ENCODE measurements around the gene SLC26A11. TPM values are rescaled to one million over a fixed set of nuclear protein-coding genes. Genes with fewer than 3 reads are reported as not detected.
"Not testable (repeated sequence)": the region's sequence is repeated elsewhere in the genome, so short reads cannot be mapped to it uniquely, and the experiment has no call there.

SLC26A11 gene
- total and polyA plus RNA-seq, 5 donors from 2014 or later = 7.7 to 75.9 (median 8.3) TPM

DNA sequence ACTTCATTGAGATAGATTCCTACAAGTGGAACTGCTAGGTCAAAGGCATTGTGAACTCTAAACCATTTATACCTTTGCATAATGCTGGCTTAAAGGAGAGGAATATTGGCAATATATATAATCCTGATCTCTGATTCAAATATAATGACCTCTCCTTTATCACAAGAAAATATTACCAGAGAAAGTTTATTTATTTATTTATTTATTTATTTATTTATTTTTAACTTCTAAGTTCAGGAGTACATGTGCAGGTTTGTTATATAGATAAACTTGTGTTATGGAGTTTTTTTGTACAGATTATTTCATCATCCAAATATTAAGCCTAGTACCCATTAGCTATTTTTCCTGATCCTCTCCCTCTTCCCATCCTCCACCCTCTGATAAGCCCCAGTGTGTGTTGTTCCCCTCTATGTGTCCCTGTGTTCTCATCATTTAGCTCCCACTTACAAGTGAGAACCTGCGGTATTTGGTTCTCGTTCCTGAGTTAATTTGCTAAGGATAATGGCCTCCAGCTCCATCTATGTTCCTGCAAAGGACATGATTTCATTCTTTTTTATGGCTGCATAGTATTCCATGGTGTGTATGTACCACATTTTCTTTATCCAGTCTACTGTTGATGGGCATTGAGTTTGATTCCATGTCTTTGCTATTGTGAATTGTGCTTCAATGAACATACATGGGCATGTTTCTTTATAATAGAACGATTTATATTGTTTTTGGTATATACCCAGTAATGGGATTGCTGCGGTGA, 79.3 kb downstream of the SLC26A11 start:
- Mint-ChIP-seq H3K27ac (peak overlapping the region in 1 of 3 donors; percentile 76), H3K36me3 (peaks cover 71% of the 10 kb centered on the region)

GRCh38 chr17:80300756-80301155, 80.5 kb downstream of the SLC26A11 start:
- Mint-ChIP-seq H3K9me3 (peaks cover 0 to 13% (median 3%) of the 10 kb centered on the region in 7 donors), H3K4me1 (peaks cover 0 to 16% (median 6%) of the 10 kb centered on the region in 4 donors), H3K36me3 (peaks cover 74% of the 10 kb centered on the region)
- H3K27me3 ChIP-seq (ENCODE audit: control insufficient read depth, insufficient read depth, low read length); DNase-seq; ATAC-seq (ENCODE audit: low read depth in 2 of 2); H3K4me3 Mint-ChIP-seq; H3K27ac Mint-ChIP-seq; H3K4me3 ChIP-seq (ENCODE audit: low read depth, low read length); H3K27me3 Mint-ChIP-seq; H3K4me1 ChIP-seq (ENCODE audit: control insufficient read depth, insufficient read depth, low read length, poor library complexity, severe bottlenecking); H3K27ac ChIP-seq (ENCODE audit: insufficient read depth, low read length, poor library complexity, severe bottlenecking): not testable (repeated sequence)
- Histone ChIP-seq H3K9me3 (ENCODE audit: control insufficient read depth in 2 of 2, low read length in 2 of 2) (peaks cover 10% of the 10 kb centered on the region in 2 experiments), H3K36me3 (ENCODE audit: control insufficient read depth, insufficient read depth, low read length) (peaks cover 86% of the 10 kb centered on the region)

More for the DNA sequence above, 79.3 kb downstream of the SLC26A11 start:
- not testable (repeated sequence) for ATAC-seq (ENCODE audit: low read depth in 2 of 2); DNase-seq; H3K27me3 ChIP-seq (ENCODE audit: control insufficient read depth, insufficient read depth, low read length); H3K27me3 Mint-ChIP-seq; H3K27ac ChIP-seq (ENCODE audit: insufficient read depth, low read length, poor library complexity, severe bottlenecking); H3K4me1 ChIP-seq (ENCODE audit: control insufficient read depth, insufficient read depth, low read length, poor library complexity, severe bottlenecking); H3K4me3 ChIP-seq (ENCODE audit: low read depth, low read length)
- peak overlapping the region in 1 of 4 donors; percentile 28 for H3K4me3 Mint-ChIP-seq
- H3K4me1 Mint-ChIP-seq = peaks cover 0 to 16% (median 6%) of the 10 kb centered on the region in 4 donors
- peaks cover 0 to 11% (median 2%) of the 10 kb centered on the region in 7 donors for H3K9me3 Mint-ChIP-seq
- peaks cover 91% of the 10 kb centered on the region for H3K36me3 ChIP-seq (ENCODE audit: control insufficient read depth, insufficient read depth, low read length)
- H3K9me3 ChIP-seq (ENCODE audit: control insufficient read depth in 2 of 2, low read length in 2 of 2) = peaks cover 10% of the 10 kb centered on the region in 2 experiments

Other genes with a start within 250 kb of the SLC26A11 start
- gene TBC1D16, start 184.6 kb upstream of the SLC26A11 start, total RNA-seq = 0.72 TPM
- under 1 TPM; 0.06 to 0.27 (median 0.12) TPM for gene TBC1D16, start 184.6 kb upstream of the SLC26A11 start, polyA plus RNA-seq
- 0.32 TPM for gene CCDC40, start 183.8 kb upstream of the SLC26A11 start, total RNA-seq
- not detected for gene CCDC40, start 183.8 kb upstream of the SLC26A11 start, polyA plus RNA-seq
- gene GAA, start 118.8 kb upstream of the SLC26A11 start, total RNA-seq = 22.0 TPM
- gene GAA, start 118.8 kb upstream of the SLC26A11 start, polyA plus RNA-seq = 10 to 100 TPM in 2 of 4 donors, 1 to 10 TPM in 2; 9.8 to 13.6 (median 10.8) TPM
- gene EIF4A3, start 73.3 kb upstream of the SLC26A11 start, total RNA-seq = 117 TPM
- 100 to 1,000 TPM in 2 of 4 donors, 10 to 100 TPM in 2; 91.7 to 122 (median 104) TPM for gene EIF4A3, start 73.3 kb upstream of the SLC26A11 start, polyA plus RNA-seq
- gene CARD14, start 50.4 kb upstream of the SLC26A11 start, total RNA-seq = not detected
- under 1 TPM in 2 of 4 donors, not detected in 2; 0.12 to 0.48 TPM for gene CARD14, start 50.4 kb upstream of the SLC26A11 start, polyA plus RNA-seq
- gene SGSH, start 94 bp upstream of the SLC26A11 start, total RNA-seq = 138 TPM
- 10 to 100 TPM; 43.8 to 48.4 (median 46.7) TPM for gene SGSH, start 94 bp upstream of the SLC26A11 start, polyA plus RNA-seq
- gene RNF213, start 40.4 kb downstream of the SLC26A11 start, total RNA-seq = 666 TPM
- 10 to 100 TPM; 27.6 to 33.7 (median 31.2) TPM for gene RNF213, start 40.4 kb downstream of the SLC26A11 start, polyA plus RNA-seq
- gene ENDOV, start 194.7 kb downstream of the SLC26A11 start, total RNA-seq = 13.1 TPM
- gene ENDOV, start 194.7 kb downstream of the SLC26A11 start, polyA plus RNA-seq = 1 to 10 TPM; 6.7 to 8.3 (median 7.5) TPM